Measurements from ENCODE around the gene APOBEC2. TPM values are rescaled to one million over a fixed set of nuclear protein-coding genes. Genes with fewer than 3 reads are reported as not detected.

APOBEC2 gene
- total and polyA plus RNA-seq, 2 of the 4 experiments (the other 2 are of a cell fraction) = not detected

DNA sequence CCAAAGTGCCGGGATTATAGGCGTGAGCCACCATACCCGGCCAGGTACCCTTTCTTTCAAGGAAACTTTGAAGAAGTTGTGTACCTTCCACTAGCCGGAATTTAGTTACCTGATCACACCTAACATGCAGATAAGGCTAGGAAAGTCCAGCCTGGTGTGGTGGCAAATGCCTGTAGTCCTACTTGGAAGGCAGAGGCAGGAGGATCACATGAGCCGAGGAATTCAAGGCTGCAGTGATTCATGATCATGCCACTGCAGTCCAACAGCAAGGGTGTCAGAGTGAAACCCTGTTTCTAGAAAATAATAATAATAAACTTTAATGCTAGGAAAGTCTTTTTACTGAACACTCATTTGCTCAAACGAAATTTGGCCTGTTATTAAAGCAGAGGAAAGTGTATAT, 40.7 kb downstream of the APOBEC2 start:
- no peak overlapping the region for H3K4me3 ChIP-seq (ENCODE audit: insufficient read depth, low read depth, low read length)
- H2AK5ac ChIP-seq (ENCODE audit: low read depth, low read length) = no peak overlapping the region
- in situ Hi-C loops (cut with MboI; ENCODE audit: low sequenced_read_pairs) = loop anchor here (10.0 kb wide), 1 partner anchor 91 kb away; no protein-coding TSS in a partner anchor
- no peak overlapping the region for H2AFZ ChIP-seq (replicated peaks; ENCODE audit: low read length, poor library complexity)
- no peak overlapping the region for H3K18ac ChIP-seq (ENCODE audit: low read depth, low read length)
- peak; percentile 41 for DNase-seq
- no peak overlapping the region for H3K4me2 ChIP-seq (ENCODE audit: low read depth, low read length)
- H4K20me1 ChIP-seq (ENCODE audit: insufficient read depth, low read length) = no peaks in the 10 kb centered on the region
- no peak overlapping the region for H3K4ac ChIP-seq (ENCODE audit: low read depth, low read length)
- no peak overlapping the region for H2BK15ac ChIP-seq (ENCODE audit: low read depth, low read length)
- ChIA-PET CTCF (interaction anchor here (0.6 kb wide), 1 partner anchor 10 kb away, joined by 3 read pairs; no protein-coding TSS in a partner anchor), POLR2A (ENCODE audit: unreplicated experiment) (no interaction called here)
- H3K9me3 ChIP-seq (ENCODE audit: control insufficient read depth, insufficient read depth, low read length) = no peaks in the 10 kb centered on the region
- H3K27ac ChIP-seq (ENCODE audit: insufficient read depth, low read length) = no peak overlapping the region
- H2BK120ac ChIP-seq (ENCODE audit: low read depth, low read length) = no peak overlapping the region
- WGBS, 2 experiments (ENCODE audit: extremely low coverage in 2 of 2, insufficient read length in 1 of 2) = 91% methylated on average over 4 of the region's 6 CpGs; no CpG with 5 or more reads in 1 of the 2 experiments
- TF ChIP-seq, protein P1, sequence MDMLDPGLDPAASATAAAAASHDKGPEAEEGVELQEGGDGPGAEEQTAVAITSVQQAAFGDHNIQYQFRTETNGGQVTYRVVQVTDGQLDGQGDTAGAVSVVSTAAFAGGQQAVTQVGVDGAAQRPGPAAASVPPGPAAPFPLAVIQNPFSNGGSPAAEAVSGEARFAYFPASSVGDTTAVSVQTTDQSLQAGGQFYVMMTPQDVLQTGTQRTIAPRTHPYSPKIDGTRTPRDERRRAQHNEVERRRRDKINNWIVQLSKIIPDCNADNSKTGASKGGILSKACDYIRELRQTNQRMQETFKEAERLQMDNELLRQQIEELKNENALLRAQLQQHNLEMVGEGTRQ (IDR thresholded peaks at IDR 0.05; ENCODE audit: low read depth, low read length) = peak; percentile 19; the same call in 1 of the 2 replicates
- TF ChIP-seq NFE2L2 (IDR thresholded peaks at IDR 0.05; ENCODE audit: low read depth, low read length) = no peak
- dilution Hi-C loops (cut with HindIII; ENCODE audit: low sequenced_read_pairs, unreplicated experiment) = no loop called here
- H3K9me1 ChIP-seq (ENCODE audit: insufficient read depth, low read length) = peaks cover 3% of the 10 kb centered on the region; the same call in 1 of the 2 replicates
- no peak overlapping the region for H4K91ac ChIP-seq (ENCODE audit: insufficient read depth, low read depth, low read length)
- peaks cover 3% of the 10 kb centered on the region; the same call in 1 of the 2 replicates for H3K4me1 ChIP-seq (ENCODE audit: control insufficient read depth, insufficient read depth, low read length)
- H3K56ac ChIP-seq (ENCODE audit: extremely low read depth, insufficient read depth, low read length) = no peak overlapping the region
- no peak overlapping the region for H3K9ac ChIP-seq (ENCODE audit: low read depth, low read length)
- H2BK5ac ChIP-seq (ENCODE audit: low read depth, low read length, poor library complexity, severe bottlenecking) = no peak overlapping the region
- peaks cover 57% of the 10 kb centered on the region for H3K36me3 ChIP-seq (ENCODE audit: control insufficient read depth, insufficient read depth, low read length)
- H2BK20ac ChIP-seq (ENCODE audit: low read depth, low read length) = no peak overlapping the region
- H3K79me1 ChIP-seq (ENCODE audit: low read depth in 1 of 2, low read length in 2 of 2) = peaks cover 5 to 7% of the 10 kb centered on the region in 2 experiments
- H4K8ac ChIP-seq (ENCODE audit: low read depth in 2 of 2, low read length in 2 of 2) = no peak overlapping the region
- no peak overlapping the region for H3K14ac ChIP-seq (replicated peaks; ENCODE audit: low read depth, low read length)
- H3K27me3 ChIP-seq (ENCODE audit: control insufficient read depth, insufficient read depth, low read length) = no peaks in the 10 kb centered on the region
- no TSS peak for BruUV-seq (replicated peaks)
- intact Hi-C loops (cut with micrococcal nuclease) = no loop called here
- peak; percentile 35; the same call in 1 of the 2 replicates for ATAC-seq (ENCODE audit: low read depth)
- no peak overlapping the region for H3K23ac ChIP-seq (ENCODE audit: low read depth, low read length)
- H2AK9ac ChIP-seq (replicated peaks; ENCODE audit: low read depth, low read length, poor library complexity) = no peak overlapping the region
- no peak overlapping the region for H4K5ac ChIP-seq (ENCODE audit: low read depth, low read length)
